ENCODE data around the gene JAKMIP2.

GRCh38 chr5:147610798-147611197 is 171.7 kb downstream of the JAKMIP2 start:
- TF ChIP-seq EP300 (conservative IDR thresholded peaks at IDR 0.05; ENCODE audit: poor library complexity, severe bottlenecking) (no peak), RAD21 (conservative IDR thresholded peaks at IDR 0.05) (no peak), CTCF (IDR thresholded peaks at IDR 0.05; ENCODE audit: poor library complexity, severe bottlenecking) (no peak)
